HG03354 (cell line): ENCODE results near the gene SMAD9.

Experiments used
- ATAC-seq: cut with Tn5 transposase; IDR thresholded peaks from one replicate; pipeline ENCODE4 v1.9.1; 2021; ENCODE audit warnings: mild to moderate bottlenecking; ENCODE audit not compliant: unreplicated experiment, poor library complexity, severe bottlenecking

The SMAD9 gene

DNA sequence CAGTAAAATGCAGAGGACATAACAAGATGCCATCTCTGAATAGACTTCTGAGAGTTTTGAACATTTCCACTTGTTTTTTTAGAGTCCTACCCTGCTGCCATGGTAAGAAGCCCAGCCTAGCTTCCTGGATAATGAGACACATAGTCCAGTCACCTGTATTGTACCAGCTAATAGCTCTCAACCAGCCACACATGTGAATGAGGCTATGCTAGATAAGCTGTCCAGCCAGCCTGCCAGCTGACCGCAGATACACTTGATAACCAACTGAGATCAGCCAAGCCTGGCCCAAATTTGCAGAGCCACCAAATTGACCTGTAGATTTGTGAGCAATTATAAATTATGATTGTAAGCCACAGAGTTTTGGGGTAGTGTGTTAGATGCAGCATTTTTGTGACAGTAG, 90.3 kb downstream of the SMAD9 start:
- ATAC-seq = no peak

DNA sequence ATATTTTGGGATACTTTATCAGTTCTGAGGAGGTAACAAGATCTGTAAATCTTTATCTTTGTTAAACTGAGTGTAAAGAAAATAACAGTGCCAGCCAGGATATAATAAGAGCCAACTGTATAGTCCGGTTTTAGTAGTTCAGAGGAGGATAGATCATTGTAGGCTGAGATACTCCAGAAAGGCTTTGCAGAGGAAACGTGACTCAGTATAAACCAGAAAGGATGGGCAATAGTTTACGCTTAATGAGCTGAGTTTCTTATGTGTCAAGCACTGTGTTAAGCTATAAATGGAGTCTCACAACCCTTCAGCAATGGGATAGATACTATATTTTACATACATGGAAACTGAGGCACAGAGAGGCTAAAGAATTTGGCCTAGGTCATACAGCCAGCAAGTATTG, 97.3 kb downstream of the SMAD9 start:
- ATAC-seq = no peak

DNA sequence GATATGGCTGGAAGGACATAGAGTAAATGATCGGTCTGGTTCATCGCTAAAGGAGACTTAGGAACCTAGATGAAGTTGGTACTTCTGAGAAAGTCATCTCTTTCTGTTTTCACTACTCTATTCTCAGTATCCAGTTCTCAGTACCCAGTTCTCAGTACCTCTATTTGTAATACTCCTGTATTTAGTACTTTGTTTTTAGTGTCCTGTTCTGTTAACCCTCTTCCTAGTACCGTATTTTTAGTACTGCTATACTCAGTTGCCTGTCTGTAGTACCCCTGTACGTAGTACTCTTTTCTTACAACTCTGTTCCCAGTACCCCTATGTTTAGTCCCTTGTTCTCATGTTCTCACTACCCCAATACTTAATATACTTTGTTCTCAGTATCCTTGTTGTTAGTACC, 99.8 kb downstream of the SMAD9 start:
- ATAC-seq = peak; percentile 44

DNA sequence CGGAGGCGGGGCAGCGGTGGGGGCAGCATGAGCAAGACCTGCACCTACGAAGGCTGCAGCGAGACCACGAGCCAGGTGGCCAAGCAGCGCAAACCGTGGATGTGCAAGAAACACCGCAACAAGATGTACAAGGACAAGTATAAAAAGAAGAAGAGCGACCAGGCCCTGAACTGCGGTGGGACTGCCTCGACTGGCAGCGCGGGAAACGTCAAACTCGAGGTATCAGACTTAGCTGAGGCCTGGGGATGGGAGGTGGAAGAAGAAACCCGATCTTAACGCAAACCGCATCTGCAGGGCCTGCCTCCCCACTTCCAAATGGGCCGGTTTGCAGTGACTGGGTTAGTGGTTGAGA, 100.3 kb downstream of the SMAD9 start:
- ATAC-seq = peak; percentile 25

DNA sequence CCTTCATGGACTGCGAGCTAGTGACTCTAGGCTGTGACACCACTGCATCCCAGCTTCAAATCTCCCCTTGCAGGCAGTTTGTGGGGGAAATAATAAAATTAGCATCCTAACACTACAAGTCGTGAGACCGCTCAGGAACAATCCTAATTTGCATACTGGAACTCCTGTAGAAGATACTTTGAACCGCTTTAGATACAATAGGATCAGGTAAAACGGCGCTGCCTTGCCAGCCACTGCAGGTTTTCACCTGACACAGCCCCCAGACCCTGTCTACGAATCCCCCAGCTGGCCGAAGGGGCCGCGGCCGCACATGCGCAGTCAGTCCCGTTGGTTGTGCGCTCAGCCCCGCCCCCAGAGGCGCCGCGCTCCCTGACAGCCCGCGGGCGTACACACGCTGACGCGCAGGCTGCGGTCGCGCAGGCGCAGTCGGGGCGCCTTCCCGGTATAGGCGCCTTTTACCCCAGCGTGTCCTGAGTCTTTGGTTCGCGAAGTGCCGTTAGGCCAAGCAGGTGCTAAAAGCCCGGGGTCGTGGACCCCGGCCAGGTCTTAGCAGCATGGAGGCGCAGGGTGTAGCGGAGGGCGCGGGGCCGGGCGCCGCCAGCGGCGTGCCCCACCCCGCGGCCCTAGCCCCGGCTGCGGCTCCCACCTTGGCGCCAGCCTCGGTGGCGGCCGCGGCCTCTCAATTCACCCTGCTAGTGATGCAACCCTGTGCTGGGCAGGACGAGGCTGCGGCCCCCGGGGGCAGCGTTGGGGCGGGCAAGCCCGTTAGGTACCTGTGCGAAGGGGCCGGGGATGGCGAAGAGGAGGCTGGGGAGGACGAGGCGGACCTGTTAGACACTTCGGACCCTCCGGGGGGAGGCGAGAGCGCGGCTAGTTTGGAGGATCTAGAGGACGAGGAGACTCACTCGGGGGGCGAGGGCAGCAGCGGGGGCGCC, 101.0 kb downstream of the SMAD9 start, which contains the start of gene RFXAP:
RFXAP (plus strand) TSS at position 419 of the 935 bp plus-strand sequence; CDS start at position 555, 136 bp downstream.
- ATAC-seq = peak; percentile 86

DNA sequence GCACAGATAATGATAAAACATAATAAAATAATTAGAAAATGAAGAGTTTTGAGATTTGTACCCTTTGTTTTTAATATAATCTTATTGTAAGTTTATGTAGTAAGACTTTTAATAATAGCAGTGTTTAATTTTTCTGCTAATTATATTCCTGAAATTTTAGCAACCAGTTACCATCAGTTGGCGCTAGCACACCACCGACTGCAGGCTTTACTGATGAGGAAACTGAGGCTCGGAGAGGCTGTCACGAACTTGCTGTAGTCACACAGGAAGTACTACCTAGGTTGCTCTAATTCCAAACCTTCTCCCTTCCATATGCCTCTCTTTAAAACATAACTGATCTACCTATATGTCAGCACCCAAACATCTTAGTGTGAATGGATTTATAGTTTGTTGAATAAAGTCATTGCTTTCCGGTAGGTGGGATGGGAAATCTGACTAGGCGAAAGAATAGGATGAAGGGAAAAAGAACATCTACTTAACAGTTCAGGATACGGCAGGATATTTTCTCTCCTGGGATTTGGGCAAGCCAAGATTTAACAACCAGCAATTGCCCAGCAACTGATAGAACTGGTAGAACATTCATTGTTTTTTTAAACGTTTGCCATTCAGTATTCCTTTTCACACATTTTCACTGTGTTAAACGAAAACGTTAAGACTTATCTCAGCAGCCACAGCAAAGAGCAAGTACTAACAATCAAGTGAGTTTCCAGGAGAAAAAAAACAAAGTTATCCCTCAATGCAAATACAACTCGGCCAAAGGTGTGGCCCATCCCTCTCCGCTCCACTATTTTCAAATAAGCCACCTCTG, 101.8 kb downstream of the SMAD9 start:
- ATAC-seq = peak; percentile 0

DNA sequence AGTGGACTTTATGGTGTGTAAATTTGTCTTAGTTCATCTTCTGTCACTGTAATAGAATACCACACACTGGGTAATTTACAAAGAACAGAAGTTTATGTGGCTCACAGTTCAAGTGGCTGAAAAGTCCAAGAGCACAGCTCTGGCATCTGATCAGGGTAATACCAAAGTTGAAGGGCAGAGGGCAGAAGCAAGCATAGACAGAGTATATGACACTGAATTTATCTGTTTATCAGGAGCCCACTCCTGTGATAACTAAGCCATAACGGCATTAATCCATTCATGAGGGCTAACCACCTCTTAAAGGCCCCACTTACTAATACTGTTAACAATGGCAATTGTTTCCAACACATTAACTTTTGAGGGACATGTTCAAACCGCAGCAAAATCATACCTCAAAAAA, 105.0 kb downstream of the SMAD9 start:
- no peak for ATAC-seq

DNA sequence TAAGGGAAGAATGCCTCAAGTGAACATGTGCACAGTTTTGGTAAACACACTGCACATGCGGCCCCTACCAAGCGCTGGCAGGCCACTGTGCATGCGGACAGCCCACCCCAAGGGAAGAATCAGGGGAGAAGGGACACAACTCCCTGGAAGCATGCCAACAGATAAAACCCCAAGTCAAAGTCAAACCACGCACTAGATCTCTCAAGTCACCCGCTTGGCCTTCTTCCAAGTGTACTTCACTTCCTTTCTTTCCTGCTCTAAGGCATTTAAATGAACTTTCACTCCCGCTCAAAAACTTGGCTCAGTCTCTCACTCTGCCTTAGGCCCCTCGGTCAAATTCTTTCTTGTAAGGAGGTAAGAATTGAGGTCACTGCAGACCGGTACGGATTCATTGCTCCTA, 105.6 kb downstream of the SMAD9 start:
- ATAC-seq = no peak

DNA sequence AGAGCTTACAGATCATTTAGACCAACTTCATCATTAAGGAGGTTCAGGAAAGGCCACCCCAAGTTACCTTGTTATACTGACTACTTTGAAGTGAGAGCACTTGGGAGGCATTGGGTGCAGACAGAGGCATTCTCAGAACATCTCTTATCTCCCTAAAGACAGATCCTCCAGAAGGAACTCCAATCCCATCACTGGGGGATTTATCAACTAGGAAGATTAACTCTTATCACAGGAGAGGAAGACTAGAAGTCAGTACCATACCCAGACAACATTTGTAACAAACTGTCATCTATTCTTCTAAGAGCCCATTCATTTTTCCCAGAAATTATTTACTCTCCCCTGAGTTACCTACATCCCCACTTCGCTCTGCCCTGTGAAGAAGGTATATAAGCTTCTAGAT, 106.8 kb downstream of the SMAD9 start:
- no peak for ATAC-seq

DNA sequence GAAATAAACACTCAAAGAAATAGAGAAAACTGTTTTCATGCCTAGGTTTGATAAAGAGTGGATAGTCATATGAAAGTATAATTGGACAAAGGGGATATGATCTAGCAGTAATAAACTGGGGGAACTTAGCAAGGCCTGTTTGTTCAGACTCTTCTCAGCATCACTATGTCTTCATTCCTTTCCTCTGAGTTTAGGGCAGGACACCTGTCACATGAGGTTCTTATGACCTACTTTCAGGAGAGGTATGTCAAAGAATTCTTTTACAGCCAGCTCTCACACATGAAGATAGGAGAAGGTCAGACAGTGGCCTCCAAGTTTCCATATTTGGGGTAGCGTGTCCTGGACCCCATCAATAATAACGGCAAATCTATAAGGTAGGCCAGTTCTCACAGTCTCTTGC, 112.4 kb downstream of the SMAD9 start:
- ATAC-seq = no peak

DNA sequence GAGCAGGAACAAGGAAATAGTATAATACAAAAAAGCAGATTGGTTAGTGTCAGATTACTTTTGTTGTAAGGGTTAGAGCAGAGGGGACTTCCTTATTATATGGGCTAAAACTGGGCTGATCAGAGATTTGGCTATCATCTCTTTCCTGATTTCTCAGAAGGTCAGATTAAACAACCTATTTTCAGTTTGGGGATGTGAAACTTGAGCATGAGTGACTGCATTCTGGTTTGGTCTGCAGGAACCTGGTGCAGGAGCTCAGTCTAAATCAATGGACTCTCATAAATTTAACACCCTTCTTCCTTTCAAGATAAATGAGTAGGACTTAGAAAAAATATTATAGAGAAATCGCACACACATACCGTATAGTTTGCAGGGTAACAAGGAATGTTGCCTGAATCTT, 113.9 kb downstream of the SMAD9 start:
- no peak for ATAC-seq

DNA sequence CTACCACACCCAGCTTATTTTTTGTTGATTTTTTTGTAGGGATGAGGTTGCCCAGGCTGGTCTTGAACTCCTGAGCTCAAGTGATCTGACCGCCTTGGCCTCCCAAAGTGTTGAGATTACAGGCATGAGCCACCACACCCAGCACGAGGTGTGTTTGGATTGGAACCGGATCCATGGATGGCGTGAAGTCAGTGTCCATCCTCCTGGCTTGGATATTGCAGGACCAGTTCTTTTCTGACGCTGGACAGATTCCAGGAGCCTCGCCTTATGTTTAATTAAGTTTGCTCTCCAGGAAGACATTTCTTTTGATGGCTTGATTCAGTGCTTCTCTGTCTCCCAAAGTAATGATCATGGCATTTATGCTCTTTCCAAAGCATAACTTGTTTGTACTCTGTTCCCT, 115.5 kb downstream of the SMAD9 start:
- ATAC-seq = no peak

DNA sequence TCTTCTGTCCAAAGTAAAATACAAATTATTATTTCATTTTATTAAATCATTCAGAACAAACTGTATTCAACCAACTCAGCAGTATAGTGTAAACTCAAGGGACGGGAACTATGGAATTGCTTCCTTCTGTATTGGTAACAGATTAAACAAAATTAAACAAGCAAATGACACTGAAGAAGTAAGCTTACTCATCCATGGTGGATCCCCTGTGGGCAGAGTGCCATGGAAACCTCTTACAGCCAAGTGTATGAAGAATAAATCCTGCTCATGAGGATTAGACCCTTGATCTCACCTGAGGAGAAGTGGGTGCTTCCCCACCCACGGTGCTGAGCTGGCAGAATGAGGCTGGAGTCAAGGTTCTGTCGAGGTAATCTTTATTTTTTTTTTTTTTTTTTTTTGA, 119.0 kb downstream of the SMAD9 start:
- ATAC-seq = no peak

DNA sequence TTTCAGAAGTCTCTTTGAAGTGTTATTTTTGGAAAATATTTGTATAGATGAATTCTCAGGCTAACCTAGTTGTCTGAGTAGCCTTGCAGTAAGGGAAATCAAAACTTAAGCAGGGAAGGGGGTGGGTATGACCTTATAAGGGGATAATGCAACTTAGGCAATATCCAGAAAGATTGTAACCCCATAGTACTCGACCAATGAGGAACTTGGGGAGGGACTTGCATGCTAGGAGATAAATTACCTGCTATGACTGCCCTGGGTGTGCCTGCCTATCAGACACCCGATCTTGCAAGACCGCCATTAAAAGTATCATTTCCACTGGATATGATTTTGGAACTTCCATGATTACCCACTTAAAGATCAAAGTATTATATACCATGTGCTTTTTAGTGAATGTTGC, 124.0 kb downstream of the SMAD9 start:
- ATAC-seq = no peak

DNA sequence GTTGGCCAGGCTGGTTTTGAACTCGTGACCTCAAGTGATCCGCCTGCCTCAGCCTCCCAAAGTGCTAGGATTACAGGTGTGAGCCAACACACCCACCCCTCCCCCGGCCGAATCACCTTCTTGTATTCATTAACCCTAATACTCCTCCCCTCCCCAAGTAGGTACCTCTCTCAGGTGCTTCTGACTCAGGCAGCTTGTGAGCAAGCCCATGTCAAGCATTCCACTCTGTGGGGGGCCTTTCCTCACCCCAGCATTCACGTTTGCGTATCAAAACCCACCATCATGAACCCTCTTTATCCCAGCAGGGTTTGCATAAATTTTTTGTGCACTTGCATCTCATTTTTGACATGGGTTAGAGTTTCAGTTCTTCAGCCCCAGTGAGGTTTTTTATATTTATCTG, 124.6 kb downstream of the SMAD9 start:
- ATAC-seq = no peak
